ENCODE data around the gene CACNA1C.

- no peak for TF ChIP-seq EZH2 (IDR thresholded peaks at IDR 0.05; ENCODE audit: borderline replicate concordance, low read length)
- peak in 1 of 2 donors; percentile 18 for TF ChIP-seq CTCF (conservative IDR thresholded peaks at IDR 0.05 in 1 of 2, IDR thresholded peaks at IDR 0.05 in 1 of 2; ENCODE audit: extremely low read depth in 1 of 2, insufficient read depth in 1 of 2, low read depth in 1 of 2, low read length in 2 of 2)
Measured at GRCh38 chr12:2358986-2359658, 306.3 kb downstream of the CACNA1C start.
